ENCODE results near the gene DICER1.

The DICER1 gene

GRCh38 chr14:95136631-95137030, 20.7 kb downstream of the DICER1 start:
- H3K4me1 ChIP-seq (ENCODE audit: control insufficient read depth in 1 of 2, insufficient read depth in 2 of 2, low read length in 2 of 2) = peaks cover 4 to 23% of the 10 kb centered on the region in 2 donors
- H3K27me3 ChIP-seq (ENCODE audit: low read depth, low read length) = no peaks in the 10 kb centered on the region
- H3K4me3 ChIP-seq (ENCODE audit: low read depth in 1 of 2, low read length in 2 of 2) = no peak overlapping the region
- no peak overlapping the region for H3K27ac ChIP-seq (ENCODE audit: low read length)
- no peaks in the 10 kb centered on the region for H3K36me3 ChIP-seq (ENCODE audit: control insufficient read depth in 1 of 2, insufficient read depth in 2 of 2, low read length in 2 of 2)
- no peaks in the 10 kb centered on the region for H3K9me3 ChIP-seq (ENCODE audit: control insufficient read depth in 1 of 2, low read length in 2 of 2)

DNA sequence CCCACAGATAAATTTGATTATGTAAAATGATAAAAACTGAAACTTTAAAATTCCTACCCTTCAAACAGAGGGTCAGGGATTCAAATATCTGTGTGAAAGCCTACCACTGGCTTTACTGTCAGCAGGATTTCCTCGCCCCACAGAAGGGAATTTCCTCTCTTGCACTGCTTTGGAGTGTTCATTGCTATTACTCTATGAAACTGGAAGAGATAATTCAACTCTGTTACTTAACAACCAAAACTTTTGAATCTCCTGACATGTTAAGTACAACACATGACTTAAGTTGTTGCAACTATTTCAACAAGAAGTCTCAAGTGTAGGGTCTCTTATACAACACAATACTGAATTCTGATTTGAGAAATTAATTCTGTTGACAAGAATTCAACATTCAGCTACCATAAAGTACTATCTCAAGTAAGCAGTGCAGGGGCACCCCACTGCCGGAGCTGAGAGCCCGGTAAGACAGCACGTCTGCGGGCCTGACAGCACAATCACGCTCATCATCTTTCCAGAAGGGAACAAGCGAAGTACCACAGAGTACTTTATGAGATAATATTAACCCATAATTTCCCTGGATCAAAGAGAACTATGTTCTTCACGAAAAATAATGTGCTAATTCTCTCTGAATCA, 22.9 kb downstream of the DICER1 start:
- Histone ChIP-seq H3K27me3 (ENCODE audit: low read depth, low read length) (no peaks in the 10 kb centered on the region), H3K4me1 (ENCODE audit: control insufficient read depth in 1 of 2, insufficient read depth in 2 of 2, low read length in 2 of 2) (peaks cover 4 to 11% of the 10 kb centered on the region in 2 donors), H3K9me3 (ENCODE audit: control insufficient read depth in 1 of 2, low read length in 2 of 2) (no peaks in the 10 kb centered on the region), H3K4me3 (ENCODE audit: low read depth in 1 of 2, low read length in 2 of 2) (no peak overlapping the region), H3K36me3 (ENCODE audit: control insufficient read depth in 1 of 2, insufficient read depth in 2 of 2, low read length in 2 of 2) (peaks cover 1 to 12% of the 10 kb centered on the region in 2 donors), H3K27ac (ENCODE audit: low read length) (no peak overlapping the region)

DNA sequence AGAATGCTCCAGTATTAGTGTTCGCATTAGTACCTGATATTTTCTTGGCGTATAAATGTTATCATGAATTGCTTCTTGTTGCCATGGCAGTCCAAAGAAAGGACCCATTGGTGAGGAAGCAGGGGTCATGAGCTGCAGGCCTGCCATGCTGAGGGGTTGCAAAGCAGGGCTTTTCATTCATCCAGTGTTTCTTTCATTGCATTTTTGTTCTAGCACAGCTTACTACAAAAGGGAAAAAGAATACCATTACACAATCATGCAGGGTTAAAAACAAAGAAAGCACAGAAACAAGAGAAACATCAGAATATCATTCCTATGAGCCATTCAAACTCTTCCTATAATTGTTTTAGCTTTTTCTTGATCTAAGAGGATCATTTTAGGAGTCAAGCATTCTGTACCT, 24.0 kb downstream of the DICER1 start:
- peaks cover 4 to 11% of the 10 kb centered on the region in 2 donors for H3K4me1 ChIP-seq (ENCODE audit: control insufficient read depth in 1 of 2, insufficient read depth in 2 of 2, low read length in 2 of 2)
- no peak overlapping the region for H3K4me3 ChIP-seq (ENCODE audit: low read depth in 1 of 2, low read length in 2 of 2)
- no peaks in the 10 kb centered on the region for H3K27me3 ChIP-seq (ENCODE audit: low read depth, low read length)
- H3K36me3 ChIP-seq (ENCODE audit: control insufficient read depth in 1 of 2, insufficient read depth in 2 of 2, low read length in 2 of 2) = peaks cover 12 to 13% of the 10 kb centered on the region in 2 donors
- no peaks in the 10 kb centered on the region for H3K9me3 ChIP-seq (ENCODE audit: control insufficient read depth in 1 of 2, low read length in 2 of 2)
- H3K27ac ChIP-seq (ENCODE audit: low read length) = no peak overlapping the region

- Histone ChIP-seq H3K27ac (ENCODE audit: low read length) (no peak overlapping the region), H3K4me1 (ENCODE audit: control insufficient read depth in 1 of 2, insufficient read depth in 2 of 2, low read length in 2 of 2) (peaks cover 4 to 9% of the 10 kb centered on the region in 2 donors), H3K4me3 (ENCODE audit: low read depth in 1 of 2, low read length in 2 of 2) (no peak overlapping the region), H3K36me3 (ENCODE audit: control insufficient read depth in 1 of 2, insufficient read depth in 2 of 2, low read length in 2 of 2) (peaks cover 12 to 14% of the 10 kb centered on the region in 2 donors), H3K9me3 (ENCODE audit: control insufficient read depth in 1 of 2, low read length in 2 of 2) (no peaks in the 10 kb centered on the region), H3K27me3 (ENCODE audit: low read depth, low read length) (no peaks in the 10 kb centered on the region)
Measured at GRCh38 chr14:95132760-95133159, 24.6 kb downstream of the DICER1 start.

DNA sequence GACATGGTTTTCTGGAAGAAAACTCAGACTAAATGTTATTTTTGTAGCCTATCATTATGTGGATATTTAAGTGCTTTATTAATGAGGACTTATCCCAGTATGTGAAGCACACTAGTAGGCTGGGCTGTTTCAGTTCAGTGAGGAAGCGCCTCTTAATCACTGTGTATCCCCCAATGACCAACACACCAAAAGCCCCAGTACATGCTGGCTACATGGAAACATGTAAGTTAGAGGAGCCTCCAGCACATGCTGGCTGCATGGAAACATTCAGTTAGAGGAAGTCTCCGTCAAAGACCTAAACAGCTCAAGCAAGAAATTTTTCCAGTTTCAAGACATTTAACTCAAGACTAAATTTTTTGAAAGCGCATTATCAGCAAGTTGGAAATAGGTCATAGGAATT, 26.8 kb downstream of the DICER1 start:
- Histone ChIP-seq H3K4me1 (ENCODE audit: control insufficient read depth in 1 of 2, insufficient read depth in 2 of 2, low read length in 2 of 2) (peaks cover 3 to 4% of the 10 kb centered on the region in 2 donors), H3K9me3 (ENCODE audit: control insufficient read depth in 1 of 2, low read length in 2 of 2) (no peaks in the 10 kb centered on the region), H3K36me3 (ENCODE audit: control insufficient read depth in 1 of 2, insufficient read depth in 2 of 2, low read length in 2 of 2) (peaks cover 17 to 22% of the 10 kb centered on the region in 2 donors), H3K4me3 (ENCODE audit: low read depth in 1 of 2, low read length in 2 of 2) (no peak overlapping the region), H3K27me3 (ENCODE audit: low read depth, low read length) (no peaks in the 10 kb centered on the region), H3K27ac (ENCODE audit: low read length) (no peak overlapping the region)

- Histone ChIP-seq H3K27ac (ENCODE audit: low read length) (no peak overlapping the region), H3K36me3 (ENCODE audit: control insufficient read depth in 1 of 2, insufficient read depth in 2 of 2, low read length in 2 of 2) (peaks cover 36 to 38% of the 10 kb centered on the region in 2 donors)
Measured at GRCh38 chr14:95128140-95128539, 29.2 kb downstream of the DICER1 start.

GRCh38 chr14:95127531-95127911, 29.8 kb downstream of the DICER1 start:
- no peak overlapping the region for H3K4me3 ChIP-seq (ENCODE audit: low read depth in 1 of 2, low read length in 2 of 2)
- H3K4me1 ChIP-seq (ENCODE audit: control insufficient read depth in 1 of 2, insufficient read depth in 2 of 2, low read length in 2 of 2) = no peaks in the 10 kb centered on the region
- H3K9me3 ChIP-seq (ENCODE audit: control insufficient read depth in 1 of 2, low read length in 2 of 2) = no peaks in the 10 kb centered on the region
- no peaks in the 10 kb centered on the region for H3K27me3 ChIP-seq (ENCODE audit: low read depth, low read length)
- no peak overlapping the region for H3K27ac ChIP-seq (ENCODE audit: low read length)
- peaks cover 40 to 43% of the 10 kb centered on the region in 2 donors for H3K36me3 ChIP-seq (ENCODE audit: control insufficient read depth in 1 of 2, insufficient read depth in 2 of 2, low read length in 2 of 2)

More at GRCh38 chr14:95128140-95128539, 29.2 kb downstream of the DICER1 start:
- Histone ChIP-seq H3K4me1 (ENCODE audit: control insufficient read depth in 1 of 2, insufficient read depth in 2 of 2, low read length in 2 of 2) (no peaks in the 10 kb centered on the region), H3K27me3 (ENCODE audit: low read depth, low read length) (no peaks in the 10 kb centered on the region), H3K9me3 (ENCODE audit: control insufficient read depth in 1 of 2, low read length in 2 of 2) (no peaks in the 10 kb centered on the region), H3K4me3 (ENCODE audit: low read depth in 1 of 2, low read length in 2 of 2) (no peak overlapping the region)

DNA sequence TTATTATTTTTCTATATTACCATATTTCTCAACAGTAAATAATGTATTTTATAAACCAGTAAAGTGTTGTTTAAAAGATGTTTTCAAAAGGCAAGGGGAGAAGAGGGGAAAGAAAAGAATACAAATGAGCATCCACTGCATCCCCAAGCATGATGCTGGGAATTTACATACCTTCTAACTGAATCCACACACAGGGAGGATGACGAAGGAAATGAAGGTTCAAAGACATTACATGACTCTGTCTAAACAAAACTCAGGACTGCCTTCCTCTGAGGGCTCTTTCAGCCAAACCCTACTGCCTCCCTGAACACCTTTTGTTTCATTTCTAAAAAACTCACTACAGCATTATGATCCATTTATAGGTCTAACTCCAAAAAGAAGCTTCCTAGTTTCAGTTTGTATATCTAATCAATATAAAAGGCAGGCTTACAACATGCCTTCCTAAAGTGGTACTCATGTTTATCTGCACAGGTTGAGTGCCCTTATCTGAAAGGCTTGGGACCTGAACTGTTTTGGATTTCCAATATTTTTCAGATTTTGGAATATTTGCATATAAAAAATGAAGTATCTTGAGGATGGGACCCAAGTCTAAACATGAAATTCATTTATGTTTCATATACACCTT, 30.3 kb downstream of the DICER1 start:
- Histone ChIP-seq H3K27ac (ENCODE audit: low read length) (no peak overlapping the region), H3K4me3 (ENCODE audit: low read depth in 1 of 2, low read length in 2 of 2) (no peak overlapping the region), H3K4me1 (ENCODE audit: control insufficient read depth in 1 of 2, insufficient read depth in 2 of 2, low read length in 2 of 2) (peaks cover 0 to under 1% of the 10 kb centered on the region in 2 donors), H3K9me3 (ENCODE audit: control insufficient read depth in 1 of 2, low read length in 2 of 2) (no peaks in the 10 kb centered on the region), H3K27me3 (ENCODE audit: low read depth, low read length) (no peaks in the 10 kb centered on the region), H3K36me3 (ENCODE audit: control insufficient read depth in 1 of 2, insufficient read depth in 2 of 2, low read length in 2 of 2) (peaks cover 40 to 43% of the 10 kb centered on the region in 2 donors)

- H3K36me3 ChIP-seq (ENCODE audit: control insufficient read depth in 1 of 2, insufficient read depth in 2 of 2, low read length in 2 of 2) = peaks cover 36 to 43% of the 10 kb centered on the region in 2 donors
- no peaks in the 10 kb centered on the region for H3K27me3 ChIP-seq (ENCODE audit: low read depth, low read length)
- no peaks in the 10 kb centered on the region for H3K9me3 ChIP-seq (ENCODE audit: control insufficient read depth in 1 of 2, low read length in 2 of 2)
- H3K4me3 ChIP-seq (ENCODE audit: low read depth in 1 of 2, low read length in 2 of 2) = no peak overlapping the region
- H3K27ac ChIP-seq (ENCODE audit: low read length) = no peak overlapping the region
- peaks cover 0 to 5% of the 10 kb centered on the region in 2 donors for H3K4me1 ChIP-seq (ENCODE audit: control insufficient read depth in 1 of 2, insufficient read depth in 2 of 2, low read length in 2 of 2)
Measured at GRCh38 chr14:95125915-95126314, 31.4 kb downstream of the DICER1 start.

DNA sequence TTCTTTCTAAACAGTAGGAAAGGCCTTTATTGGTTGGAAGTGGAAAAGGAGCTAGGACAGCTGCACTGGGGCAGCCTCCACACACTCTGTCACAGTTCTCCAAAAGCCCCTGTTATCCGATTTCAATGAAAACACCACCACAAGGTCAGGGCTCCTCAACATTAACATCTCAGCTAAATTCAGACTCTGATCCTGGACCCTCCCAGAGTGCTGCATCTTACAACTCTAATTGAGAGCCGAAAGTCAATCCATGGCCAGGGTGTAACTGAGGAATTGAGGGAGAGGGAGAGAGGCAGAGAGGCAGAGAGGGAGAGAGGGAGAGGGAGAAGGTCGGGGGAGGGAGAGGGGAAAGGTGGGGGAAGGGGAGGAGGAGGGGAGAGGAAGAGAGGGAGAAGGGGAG, 32.1 kb downstream of the DICER1 start:
- H3K4me3 ChIP-seq (ENCODE audit: low read depth in 1 of 2, low read length in 2 of 2) = no peak overlapping the region
- no peaks in the 10 kb centered on the region for H3K9me3 ChIP-seq (ENCODE audit: control insufficient read depth in 1 of 2, low read length in 2 of 2)
- no peak overlapping the region for H3K27ac ChIP-seq (ENCODE audit: low read length)
- no peaks in the 10 kb centered on the region for H3K27me3 ChIP-seq (ENCODE audit: low read depth, low read length)
- H3K36me3 ChIP-seq (ENCODE audit: control insufficient read depth in 1 of 2, insufficient read depth in 2 of 2, low read length in 2 of 2) = peaks cover 35 to 43% of the 10 kb centered on the region in 2 donors
- peaks cover 0 to 5% of the 10 kb centered on the region in 2 donors for H3K4me1 ChIP-seq (ENCODE audit: control insufficient read depth in 1 of 2, insufficient read depth in 2 of 2, low read length in 2 of 2)

DNA sequence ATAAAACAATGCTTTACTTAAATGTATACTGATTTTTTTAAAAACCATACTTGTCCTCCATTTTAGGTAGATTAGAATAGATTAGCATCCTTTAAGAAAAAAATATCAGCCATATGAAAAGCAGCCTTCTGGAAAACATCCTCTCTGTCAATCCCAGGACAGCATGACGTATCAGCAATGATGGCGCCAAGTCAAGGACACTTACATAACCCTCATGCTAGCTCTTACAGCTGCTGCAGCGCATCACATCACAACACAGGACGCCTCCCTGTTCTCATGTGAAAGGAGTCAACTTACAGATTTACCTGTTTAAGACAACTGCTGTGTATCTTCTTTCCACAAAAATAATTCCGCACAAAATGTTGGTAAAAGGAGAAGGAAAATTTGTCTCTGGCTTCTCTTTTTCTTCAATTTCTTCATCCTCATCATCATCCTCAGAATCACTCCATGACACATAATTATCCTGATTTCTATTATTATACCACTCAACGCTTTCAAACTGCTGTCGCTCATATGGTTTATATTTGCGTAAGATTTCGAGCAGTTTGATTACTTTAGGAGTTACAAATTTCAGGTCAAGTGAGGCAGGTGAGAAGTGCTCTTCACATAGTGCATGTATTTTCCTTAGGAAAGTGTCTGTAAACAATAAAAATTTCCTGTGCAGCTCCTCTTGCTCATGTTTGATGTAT, 33.3 kb downstream of the DICER1 start:
- H3K4me3 ChIP-seq (ENCODE audit: low read depth in 1 of 2, low read length in 2 of 2) = no peak overlapping the region
- H3K4me1 ChIP-seq (ENCODE audit: control insufficient read depth in 1 of 2, insufficient read depth in 2 of 2, low read length in 2 of 2) = peaks cover 4 to 5% of the 10 kb centered on the region in 2 donors
- no peaks in the 10 kb centered on the region for H3K27me3 ChIP-seq (ENCODE audit: low read depth, low read length)
- H3K36me3 ChIP-seq (ENCODE audit: control insufficient read depth in 1 of 2, insufficient read depth in 2 of 2, low read length in 2 of 2) = peaks cover 35 to 38% of the 10 kb centered on the region in 2 donors
- H3K27ac ChIP-seq (ENCODE audit: low read length) = no peak overlapping the region
- H3K9me3 ChIP-seq (ENCODE audit: control insufficient read depth in 1 of 2, low read length in 2 of 2) = no peaks in the 10 kb centered on the region
